ENCODE measurements around the gene TSNAX. TPM values are rescaled to one million over a fixed set of nuclear protein-coding genes. Genes with fewer than 3 reads are reported as not detected.

TSNAX gene
- total RNA-seq, 1 experiment from 2014 or later: 47.1 TPM

DNA sequence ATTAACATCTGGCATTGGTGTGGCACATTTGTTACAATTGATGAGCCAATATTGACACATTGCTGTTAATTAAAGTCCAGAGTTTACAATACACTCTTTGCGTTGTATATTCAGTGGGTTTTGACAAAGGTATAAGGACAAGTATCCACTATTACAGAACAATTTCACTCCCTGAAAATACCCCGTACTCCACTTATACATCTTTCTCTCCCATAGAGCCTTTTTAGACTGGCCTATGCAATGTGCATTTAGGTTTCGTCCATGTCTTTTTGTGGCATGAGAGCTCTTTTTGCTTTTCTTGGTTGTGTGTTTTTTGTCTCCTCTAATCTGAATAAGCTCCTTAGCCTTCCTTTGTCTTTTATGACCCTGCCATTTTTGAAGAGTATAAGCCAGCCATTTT lies 40.6 kb upstream of the TSNAX start:
- no peak overlapping the region for H3K9ac ChIP-seq (ENCODE audit: low read length)
- no peaks in the 10 kb centered on the region for H3K79me2 ChIP-seq (ENCODE audit: insufficient read depth, low read length)
- H4K20me1 ChIP-seq (ENCODE audit: insufficient read depth): no peaks in the 10 kb centered on the region
- no peaks in the 10 kb centered on the region for H3K36me3 ChIP-seq (ENCODE audit: control insufficient read depth in 1 of 2, insufficient read depth in 2 of 2, low read length in 2 of 2)
- H3K4me2 ChIP-seq (ENCODE audit: low read length): no peak overlapping the region
- ATAC-seq (no peak), DNase-seq (ENCODE audit: low read depth, low spot score) (no peak)
- no peaks in the 10 kb centered on the region for H3K9me2 ChIP-seq (ENCODE audit: insufficient read depth)
- no TSS peak for BruUV-seq (replicated peaks)
- H3K9me3 ChIP-seq (ENCODE audit: control insufficient read depth in 1 of 2, insufficient read depth in 1 of 2, low read depth in 1 of 2, low read length in 2 of 2): no peaks in the 10 kb centered on the region
- no peak overlapping the region for H2AFZ ChIP-seq (ENCODE audit: low read depth, low read length, poor library complexity, severe bottlenecking)
- no peaks in the 10 kb centered on the region for H3K27me3 ChIP-seq (ENCODE audit: insufficient read depth, low read length)
- TF ChIP-seq POLR2AphosphoS5 (IDR thresholded peaks at IDR 0.05; ENCODE audit: low read depth, low read length): no peak
- no peak for TF ChIP-seq ELF1 (IDR thresholded peaks at IDR 0.05; ENCODE audit: borderline replicate concordance, low read depth)
- no peak for TF ChIP-seq CEBPB (IDR thresholded peaks at IDR 0.05; ENCODE audit: low read depth)
- TF ChIP-seq FOSL1 (IDR thresholded peaks at IDR 0.05; ENCODE audit: low read depth): no peak
- no peak for TF ChIP-seq RAD21 (IDR thresholded peaks at IDR 0.05; ENCODE audit: low read depth)
- no peak for TF ChIP-seq ZNF274 (IDR thresholded peaks at IDR 0.05; ENCODE audit: low read depth, low read length)
- TF ChIP-seq, protein P1, sequence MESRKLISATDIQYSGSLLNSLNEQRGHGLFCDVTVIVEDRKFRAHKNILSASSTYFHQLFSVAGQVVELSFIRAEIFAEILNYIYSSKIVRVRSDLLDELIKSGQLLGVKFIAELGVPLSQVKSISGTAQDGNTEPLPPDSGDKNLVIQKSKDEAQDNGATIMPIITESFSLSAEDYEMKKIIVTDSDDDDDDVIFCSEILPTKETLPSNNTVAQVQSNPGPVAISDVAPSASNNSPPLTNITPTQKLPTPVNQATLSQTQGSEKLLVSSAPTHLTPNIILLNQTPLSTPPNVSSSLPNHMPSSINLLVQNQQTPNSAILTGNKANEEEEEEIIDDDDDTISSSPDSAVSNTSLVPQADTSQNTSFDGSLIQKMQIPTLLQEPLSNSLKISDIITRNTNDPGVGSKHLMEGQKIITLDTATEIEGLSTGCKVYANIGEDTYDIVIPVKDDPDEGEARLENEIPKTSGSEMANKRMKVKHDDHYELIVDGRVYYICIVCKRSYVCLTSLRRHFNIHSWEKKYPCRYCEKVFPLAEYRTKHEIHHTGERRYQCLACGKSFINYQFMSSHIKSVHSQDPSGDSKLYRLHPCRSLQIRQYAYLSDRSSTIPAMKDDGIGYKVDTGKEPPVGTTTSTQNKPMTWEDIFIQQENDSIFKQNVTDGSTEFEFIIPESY (IDR thresholded peaks at IDR 0.05; ENCODE audit: extremely low read depth, insufficient replicate concordance, low read length): no peak
- TF ChIP-seq SIN3A (IDR thresholded peaks at IDR 0.05; ENCODE audit: low read depth): no peak
- CTCF ChIA-PET: no interaction called here
- H3K4me3 ChIP-seq (replicated peaks in 1 of 2; ENCODE audit: low read depth in 1 of 2, low read length in 2 of 2): no peak overlapping the region
- no peak overlapping the region for H3K27ac ChIP-seq (ENCODE audit: low read depth, low read length)
- intact Hi-C loops (cut with micrococcal nuclease): no loop called here
- RAD21 ChIA-PET (ENCODE audit: low non-redundant PET in 1 of 2, low total read pairs in 2 of 2, uncharacterized antibody in 2 of 2, unreplicated experiment in 2 of 2): no interaction called here
- POLR2A ChIA-PET: no interaction called here
- H3K4me1 ChIP-seq (ENCODE audit: control insufficient read depth in 1 of 2, insufficient read depth in 2 of 2, low read length in 2 of 2): no peaks in the 10 kb centered on the region
